OCI-LY7 (cell line): ENCODE data around the gene EMILIN1. TPM values are rescaled to one million over a fixed set of nuclear protein-coding genes. Genes with fewer than 3 reads are reported as not detected.

ENCODE experiments used
- BruUV-seq: library from RNA; stranded (reverse); fragments of 400-500 nt; replicated peaks from 2 replicates; lab custom pipeline; 2021; lab: Mats Ljungman, UMichigan
- CTCF ChIA-PET: fragments of 300-600 bp; sonication (Branson Sonifier 250); formaldehyde crosslinking; loops from one replicate; lab custom pipeline; 2022; ENCODE audit warnings: antibody characterized with exemption; ENCODE audit not compliant: unreplicated experiment; lab: Charles Lee
- POLR2A ChIA-PET: fragments of 300-600 bp; sonication (Branson Sonifier 250); formaldehyde crosslinking; loops from one replicate; lab custom pipeline; 2022; ENCODE audit warnings: antibody characterized with exemption; lab: Charles Lee
- DNase-seq: peaks from one replicate; pipeline ENCODE4 v3.0.0-alpha.2; 2015; ENCODE audit warnings: low spot score
- H2AFZ ChIP-seq: fragments of 200-600 bp; sonication (generic), shearing (Covaris generic); 2 replicates; pipeline ENCODE4 v1.6.1; 2014; ENCODE audit warnings: mild to moderate bottlenecking, antibody characterized with exemption, low read length, moderate library complexity
- H3K27ac ChIP-seq: fragments of 200-600 bp; sonication (generic); 2 replicates; pipeline ENCODE4 v1.5.1; 2014; ENCODE audit warnings: mixed run types, low read depth, mild to moderate bottlenecking, moderate library complexity, low read length, inconsistent platforms; ENCODE audit not compliant: poor library complexity, severe bottlenecking
- H3K36me3 ChIP-seq: fragments of 200-600 bp; sonication (generic); 2 replicates; pipeline ENCODE4 v1.6.1; 2014; ENCODE audit warnings: mild to moderate bottlenecking, antibody characterized with exemption, low read length, moderate library complexity, mixed read lengths; ENCODE audit not compliant: insufficient read depth
- H3K4me1 ChIP-seq: fragments of 200-600 bp; sonication (generic); 2 replicates; pipeline ENCODE4 v1.5.1; 2014; ENCODE audit warnings: mild to moderate bottlenecking, low read length; ENCODE audit not compliant: insufficient read depth, poor library complexity, severe bottlenecking
- H3K4me2 ChIP-seq: fragments of 200-600 bp; sonication (generic); 2 replicates; pipeline ENCODE4 v1.6.1; 2014; ENCODE audit warnings: mild to moderate bottlenecking, low read length
- H3K4me3 ChIP-seq: fragments of 200-600 bp; sonication (generic); 2 replicates; pipeline ENCODE4 v1.5.1; 2014; ENCODE audit warnings: mild to moderate bottlenecking, low read depth, low read length; ENCODE audit not compliant: poor library complexity, severe bottlenecking
- H3K79me2 ChIP-seq: fragments of 200-600 bp; sonication (generic); 2 replicates; pipeline ENCODE4 v1.6.1; 2016; ENCODE audit warnings: low read depth, mild to moderate bottlenecking, low read length, moderate library complexity, mixed read lengths; ENCODE audit not compliant: insufficient read depth
- H3K9me2 ChIP-seq: fragments of 200-600 bp; sonication (generic); 2 replicates; pipeline ENCODE4 v1.6.1; 2016; ENCODE audit warnings: mild to moderate bottlenecking, low read length, mixed read lengths; ENCODE audit not compliant: insufficient read depth
- H3K9me3 ChIP-seq: fragments of 200-600 bp; sonication (generic); 2 replicates; pipeline ENCODE4 v1.6.1; 2014; ENCODE audit warnings: mild to moderate bottlenecking, mixed run types, low read length, mixed read lengths
- H4K20me1 ChIP-seq: fragments of 200-600 bp; sonication (generic); 2 replicates; pipeline ENCODE4 v1.6.1; 2014; ENCODE audit warnings: mild to moderate bottlenecking, antibody characterized with exemption, low read length, moderate library complexity, mixed read lengths; ENCODE audit not compliant: insufficient read depth
- EZH2phosphoT487 ChIP-seq: fragments of 200-600 bp; sonication (generic); IDR thresholded peaks from 2 replicates; pipeline ENCODE4 v1.6.1; 2018; ENCODE audit warnings: low read depth, borderline replicate concordance, mild to moderate bottlenecking, mixed run types, antibody characterized with exemption, low read length, moderate library complexity, mixed read lengths
- intact Hi-C: fragments of 100-400 bp; cut with micrococcal nuclease; formaldehyde crosslinking; loops from one replicate; pipeline ENCODE4 v1.10.0; 2022; ENCODE audit not compliant: unreplicated experiment
- total RNA-seq, 2 experiments: library from RNA; depleted of rRNA in 1 of 2; stranded (reverse); fragments of >200 nt in 1 of 2; shearing (Covaris generic) in 1 of 2; gene quantifications; 2 replicates each; pipeline ENCODE4 v1.2.3, GENCODE V29; 2014 to 2022
- TF ChIP-seq, protein P1 (sequence below): fragments of 200-600 bp; sonication (generic); conservative IDR thresholded peaks from 2 replicates; pipeline ENCODE4 v1.5.1; 2014; ENCODE audit warnings: mild to moderate bottlenecking, antibody characterized with exemption, low read length, moderate library complexity, mixed read lengths

Gene EMILIN1
- total RNA-seq, 2 experiments from 2014 or later: 2.2 to 2.7 TPM

DNA sequence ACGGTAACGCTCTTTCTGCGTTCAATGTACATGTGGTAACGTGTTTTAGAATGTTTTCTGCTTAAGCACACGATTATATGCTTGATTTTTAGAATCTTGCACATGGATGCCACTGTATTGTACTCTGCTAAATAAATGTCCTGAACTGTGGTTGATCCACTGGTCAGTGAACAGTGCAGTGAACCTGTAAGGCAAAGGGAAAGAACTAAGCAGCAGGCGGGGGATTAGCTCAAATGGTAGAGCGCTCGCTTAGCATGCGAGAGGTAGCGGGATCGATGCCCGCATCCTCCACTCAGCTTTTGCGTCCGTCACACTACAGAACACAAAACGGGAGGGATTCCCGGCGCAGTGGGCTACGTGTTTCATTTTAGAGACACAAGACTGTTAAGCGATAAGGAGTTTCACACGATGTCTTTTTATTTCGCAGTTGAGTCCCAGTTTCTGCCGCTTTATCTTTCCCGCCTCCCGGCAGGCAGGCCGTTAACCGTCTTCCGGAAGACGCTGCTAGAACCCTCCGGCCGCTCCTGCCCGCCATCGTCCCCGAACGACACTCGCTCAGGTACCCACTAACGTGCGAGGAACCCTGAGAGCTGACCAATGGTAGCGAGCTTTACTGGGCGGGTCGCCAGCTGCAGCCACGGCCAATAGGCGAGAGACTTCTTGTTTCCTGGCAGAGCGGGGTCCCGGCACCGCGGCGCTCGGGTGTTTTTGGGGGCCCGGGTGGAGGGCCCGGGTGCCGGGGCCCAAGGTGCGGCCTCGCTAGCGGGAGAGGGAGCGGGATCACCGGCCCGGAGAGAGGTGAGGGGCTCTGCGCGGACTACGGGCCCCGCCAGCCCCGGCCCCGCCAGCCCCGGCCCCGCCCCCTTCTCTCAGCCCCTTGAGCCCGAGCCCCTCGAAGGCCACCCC, 27.2 kb upstream of the EMILIN1 start, which contains the start of gene AGBL5:
Gene AGBL5, plus strand, starts transcription at position 673 of the 906 bp plus-strand sequence. CDS start 1,291 bp downstream, outside the sequence.
- peak within 1 kb of the TSS; percentile 90 for H3K4me2 ChIP-seq
- peak within 1 kb of the TSS; percentile 89 for H3K27ac ChIP-seq
- DNase-seq: peak; percentile 98
- H4K20me1 ChIP-seq: no peaks in the 10 kb centered on the region
- peak within 1 kb of the TSS; percentile 90 for H3K4me3 ChIP-seq
- H3K4me1 ChIP-seq: peaks cover 20% of the 10 kb centered on the region
- H3K79me2 ChIP-seq: no peaks in the 10 kb centered on the region
- no TSS peak for BruUV-seq
- H3K9me2 ChIP-seq: no peaks in the 10 kb centered on the region
- peaks cover 32% of the 10 kb centered on the region; the same call in 1 of the 2 replicates for H3K36me3 ChIP-seq
- CTCF ChIA-PET: interaction anchor here (0.6 to 0.7 kb wide), 3 partner anchors 36 to 96 kb away, joined by 4 to 5 read pairs (median 5); no protein-coding TSS in a partner anchor
- intact Hi-C loops: loop anchor here (1.0 to 5.0 kb wide), 5 partner anchors 19 to 306 kb away; partner anchors contain the start of genes GTF3C2, KHK, OST4 and TMEM214
- no peaks in the 10 kb centered on the region for H3K9me3 ChIP-seq
- TF ChIP-seq EZH2phosphoT487: no peak
- TF ChIP-seq, protein P1, sequence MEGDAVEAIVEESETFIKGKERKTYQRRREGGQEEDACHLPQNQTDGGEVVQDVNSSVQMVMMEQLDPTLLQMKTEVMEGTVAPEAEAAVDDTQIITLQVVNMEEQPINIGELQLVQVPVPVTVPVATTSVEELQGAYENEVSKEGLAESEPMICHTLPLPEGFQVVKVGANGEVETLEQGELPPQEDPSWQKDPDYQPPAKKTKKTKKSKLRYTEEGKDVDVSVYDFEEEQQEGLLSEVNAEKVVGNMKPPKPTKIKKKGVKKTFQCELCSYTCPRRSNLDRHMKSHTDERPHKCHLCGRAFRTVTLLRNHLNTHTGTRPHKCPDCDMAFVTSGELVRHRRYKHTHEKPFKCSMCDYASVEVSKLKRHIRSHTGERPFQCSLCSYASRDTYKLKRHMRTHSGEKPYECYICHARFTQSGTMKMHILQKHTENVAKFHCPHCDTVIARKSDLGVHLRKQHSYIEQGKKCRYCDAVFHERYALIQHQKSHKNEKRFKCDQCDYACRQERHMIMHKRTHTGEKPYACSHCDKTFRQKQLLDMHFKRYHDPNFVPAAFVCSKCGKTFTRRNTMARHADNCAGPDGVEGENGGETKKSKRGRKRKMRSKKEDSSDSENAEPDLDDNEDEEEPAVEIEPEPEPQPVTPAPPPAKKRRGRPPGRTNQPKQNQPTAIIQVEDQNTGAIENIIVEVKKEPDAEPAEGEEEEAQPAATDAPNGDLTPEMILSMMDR: no peak
- POLR2A ChIA-PET: interaction anchor here (0.6 to 3.5 kb wide), 12 partner anchors 10 to 241 kb away, joined by 3 to 29 read pairs (median 6); partner anchors contain the start of genes OST4 and TMEM214
- H2AFZ ChIP-seq: peak within 1 kb of the TSS; percentile 84; the same call in 1 of the 2 replicates

DNA sequence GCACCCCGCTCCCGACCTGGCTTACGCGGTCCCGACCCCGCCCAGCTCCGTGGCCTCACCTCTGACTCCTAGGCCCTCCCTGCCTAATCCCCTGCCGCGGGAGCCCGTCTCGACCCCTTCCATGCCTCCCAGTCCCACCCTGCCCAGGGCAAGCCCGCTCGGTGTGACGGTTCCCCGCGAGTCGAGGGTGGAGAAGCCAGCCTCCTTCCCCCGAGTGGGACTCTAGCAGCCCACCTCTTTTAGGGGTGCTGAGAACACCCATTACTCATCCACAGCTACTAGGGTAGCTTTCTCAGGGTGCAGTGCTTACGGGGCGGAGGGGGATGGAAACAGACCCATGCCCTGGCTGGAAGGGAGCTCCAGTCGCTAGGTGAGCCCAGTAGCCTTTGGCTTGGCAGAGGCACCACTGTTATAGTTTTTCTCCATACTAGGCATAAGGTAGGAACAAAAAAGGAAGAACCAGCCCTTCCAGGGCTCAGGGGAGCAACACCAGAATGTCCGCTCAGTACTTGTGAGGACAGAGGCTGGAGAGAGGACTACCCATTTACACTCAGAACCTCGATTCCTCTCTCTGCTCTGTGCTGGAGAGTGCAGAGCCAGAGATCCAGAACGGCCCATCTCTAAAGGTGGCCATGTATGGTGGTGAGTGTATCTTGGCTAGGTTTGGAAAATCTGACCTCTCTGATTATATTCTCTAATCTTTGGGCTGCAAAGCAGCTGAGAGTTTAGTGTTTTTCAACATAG, 26.3 kb upstream of the EMILIN1 start:
- peaks cover 20% of the 10 kb centered on the region for H3K4me1 ChIP-seq
- H3K27ac ChIP-seq: peak overlapping the region; percentile 89
- H3K4me3 ChIP-seq: peak overlapping the region; percentile 90
- peak overlapping the region; percentile 90 for H3K4me2 ChIP-seq
- H2AFZ ChIP-seq: peak overlapping the region; percentile 50; the same call in 1 of the 2 replicates
- no peaks in the 10 kb centered on the region for H3K9me2 ChIP-seq
- CTCF ChIA-PET: no interaction called here
- POLR2A ChIA-PET: interaction anchor here (0.5 to 3.5 kb wide), 7 partner anchors 14 to 94 kb away, joined by 3 to 29 read pairs (median 6); partner anchors contain the start of genes OST4 and TMEM214
- TF ChIP-seq, protein P1: no peak
- no peak for TF ChIP-seq EZH2phosphoT487
- peaks cover 40% of the 10 kb centered on the region; the same call in 1 of the 2 replicates for H3K36me3 ChIP-seq
- no peak for DNase-seq
- no peaks in the 10 kb centered on the region for H3K9me3 ChIP-seq
- no TSS peak for BruUV-seq
- intact Hi-C loops: loop anchor here (1.0 to 5.0 kb wide), 4 partner anchors 19 to 305 kb away; partner anchors contain the start of genes GTF3C2, KHK and OST4
- H4K20me1 ChIP-seq: no peaks in the 10 kb centered on the region
- no peaks in the 10 kb centered on the region for H3K79me2 ChIP-seq
